HK-2 (cell line): ENCODE results near the gene KIAA1586.
A peak's percentile ranks its signal among the peaks of the same experiment; 100 is the strongest.
"Not testable (repeated sequence)": the region's sequence is repeated elsewhere in the genome, so short reads cannot be mapped to it uniquely, and the experiment has no call there.

ENCODE experiments used
- DNase-seq: peaks from one replicate; pipeline ENCODE4 v3.0.0-alpha.2; 2018; ENCODE audit not compliant: unreplicated experiment

KIAA1586 gene

GRCh38 chr6:57047257-57047585 is 728 bp downstream of the KIAA1586 start:
- not testable (repeated sequence) for DNase-seq

GRCh38 chr6:57047859-57048258 is 1.4 kb downstream of the KIAA1586 start:
- DNase-seq = not testable (repeated sequence)

GRCh38 chr6:57048577-57048976 is 2.1 kb downstream of the KIAA1586 start:
- DNase-seq = no peak

GRCh38 chr6:57063847-57064246 is 17.4 kb downstream of the KIAA1586 start:
- DNase-seq = no peak

GRCh38 chr6:57064809-57065208 is 18.3 kb downstream of the KIAA1586 start:
- no peak for DNase-seq

- DNase-seq = no peak
Observed at GRCh38 chr6:57068061-57068460, 21.6 kb downstream of the KIAA1586 start.

GRCh38 chr6:57069228-57069627 is 22.7 kb downstream of the KIAA1586 start:
- DNase-seq = no peak

GRCh38 chr6:57069920-57070331 is 23.4 kb downstream of the KIAA1586 start:
- DNase-seq = no peak

GRCh38 chr6:57072108-57072507 is 25.6 kb downstream of the KIAA1586 start:
- DNase-seq = no peak

- DNase-seq = no peak
Observed at GRCh38 chr6:57074383-57074782, 27.9 kb downstream of the KIAA1586 start.

GRCh38 chr6:57075092-57075491 is 28.6 kb downstream of the KIAA1586 start:
- DNase-seq = no peak

- DNase-seq = no peak
Observed at GRCh38 chr6:57078531-57079207, 32.2 kb downstream of the KIAA1586 start.

- no peak for DNase-seq
Observed at GRCh38 chr6:57085471-57085870, 39.0 kb downstream of the KIAA1586 start.

- DNase-seq = no peak
Observed at GRCh38 chr6:57086843-57087242, 40.4 kb downstream of the KIAA1586 start.

- DNase-seq = no peak
Observed at GRCh38 chr6:57087916-57088315, 41.4 kb downstream of the KIAA1586 start.

GRCh38 chr6:57089265-57089664 is 42.8 kb downstream of the KIAA1586 start:
- DNase-seq = no peak

GRCh38 chr6:57089687-57090457 is 43.4 kb downstream of the KIAA1586 start, which contains the start of gene ZNF451:
ZNF451 (plus strand) TSS chr6:57090188; CDS start chr6:57090254, 66 bp downstream.
- peak; percentile 99 for DNase-seq

GRCh38 chr6:57090458-57091067 is 44.1 kb downstream of the KIAA1586 start:
- not testable (repeated sequence) for DNase-seq

GRCh38 chr6:57091375-57091774 is 44.9 kb downstream of the KIAA1586 start:
- DNase-seq = not testable (repeated sequence)

- DNase-seq = no peak
Observed at GRCh38 chr6:57094689-57095088, 48.2 kb downstream of the KIAA1586 start.

GRCh38 chr6:57097596-57097995 is 51.1 kb downstream of the KIAA1586 start:
- DNase-seq = no peak

GRCh38 chr6:57102976-57103375 is 56.5 kb downstream of the KIAA1586 start:
- DNase-seq = no peak

GRCh38 chr6:57104336-57104735 is 57.8 kb downstream of the KIAA1586 start:
- no peak for DNase-seq
